Stimulated activated CD4-positive, alpha-beta T cell treated with anti-CD3 and anti-CD28 coated beads, TNF-alpha, amount 100 ng/mL, for 1 hour (primary cell): ENCODE data around the gene TIGD6.

Source experiments
- DNase-seq, 3 donors: peaks; one replicate each; pipeline ENCODE4 v3.0.0-alpha.2; 2020; ENCODE audit warnings: low read depth in 3 of 3, low spot score in 1 of 3

TIGD6 gene

GRCh38 chr5:149981206-149981605 lies 19.2 kb downstream of the TIGD6 start:
- no peak for DNase-seq

- no peak for DNase-seq
Observed at GRCh38 chr5:149979896-149980295, 20.6 kb downstream of the TIGD6 start.

- no peak for DNase-seq
Observed at GRCh38 chr5:149975409-149975808, 25.0 kb downstream of the TIGD6 start.

- DNase-seq = no peak
Observed at GRCh38 chr5:149969181-149969930, 31.1 kb downstream of the TIGD6 start.

- no peak for DNase-seq
Observed at GRCh38 chr5:149966946-149967345, 33.5 kb downstream of the TIGD6 start.

GRCh38 chr5:149963729-149964128 lies 36.7 kb downstream of the TIGD6 start:
- no peak for DNase-seq

- no peak for DNase-seq
Observed at GRCh38 chr5:149962601-149963300, 37.7 kb downstream of the TIGD6 start.

GRCh38 chr5:149961957-149962409 lies 38.5 kb downstream of the TIGD6 start:
- DNase-seq = no peak

GRCh38 chr5:149961186-149961685 lies 39.2 kb downstream of the TIGD6 start:
- no peak for DNase-seq

GRCh38 chr5:149960272-149961185 lies 39.9 kb downstream of the TIGD6 start, which contains the start of gene SLC26A2:
Gene SLC26A2 (plus strand): TSS chr5:149960758. CDS start chr5:149977653, 16,895 bp downstream.
- peak; percentile 78 to 89 (median 79) for DNase-seq

GRCh38 chr5:149959406-149960236 lies 40.8 kb downstream of the TIGD6 start:
- peak in 2 of 3 donors; percentile 9 to 13 for DNase-seq

- DNase-seq = no peak
Observed at GRCh38 chr5:149957855-149958254, 42.6 kb downstream of the TIGD6 start.

GRCh38 chr5:149956685-149957084 lies 43.8 kb downstream of the TIGD6 start:
- no peak for DNase-seq

GRCh38 chr5:149954798-149955197 lies 45.7 kb downstream of the TIGD6 start:
- DNase-seq = no peak

GRCh38 chr5:149953436-149954121 lies 46.9 kb downstream of the TIGD6 start:
- no peak for DNase-seq

GRCh38 chr5:149951138-149951749 lies 49.2 kb downstream of the TIGD6 start:
- no peak for DNase-seq

- no peak for DNase-seq
Observed at GRCh38 chr5:149948993-149949392, 51.5 kb downstream of the TIGD6 start.

- DNase-seq = no peak
Observed at GRCh38 chr5:149946118-149946517, 54.3 kb downstream of the TIGD6 start.

- DNase-seq = no peak
Observed at GRCh38 chr5:149944666-149945065, 55.8 kb downstream of the TIGD6 start, which contains the start of gene PDE6A. Gene PDE6A (minus strand): TSS chr5:149944793. CDS start chr5:149944673, 120 bp downstream.
